HL-60 (cell line): ENCODE data around the gene TEC.
"Not testable (repeated sequence)": the region's sequence is repeated elsewhere in the genome, so short reads cannot be mapped to it uniquely, and the experiment has no call there.

Experiments used
- DNase-seq, 2 experiments: peaks; one replicate each; pipeline ENCODE4 v3.0.0-alpha.2; 2010 to 2020; ENCODE audit warnings: low read depth in 1 of 2, low spot score in 1 of 2
- H3K27ac ChIP-seq: fragments of 250-450 bp; sonication (Bioruptor Pico); replicated peaks from 2 replicates; pipeline ENCODE4 v1.5.1; 2020; ENCODE audit warnings: mild to moderate bottlenecking, moderate library complexity
- H3K27me3 ChIP-seq: fragments of 250-450 bp; sonication (Bioruptor Pico); 2 replicates; pipeline ENCODE4 v1.5.1; 2021; ENCODE audit warnings: mild to moderate bottlenecking, moderate library complexity; ENCODE audit not compliant: insufficient read depth, poor library complexity, severe bottlenecking
- H3K4me3 ChIP-seq: replicated peaks from 2 replicates; pipeline ENCODE4 v1.5.1; 2011; ENCODE audit warnings: mild to moderate bottlenecking, control low read depth, low read length; ENCODE audit not compliant: insufficient read depth
- CTCF ChIP-seq: IDR thresholded peaks from one replicate; pipeline ENCODE4 v1.5.1; 2011; ENCODE audit warnings: low read length, control low read depth, inconsistent platforms; ENCODE audit not compliant: insufficient read depth
- GABPA ChIP-seq: IDR thresholded peaks from 2 replicates; pipeline ENCODE4 v1.6.1; 2012; ENCODE audit warnings: low read depth
- POLR2AphosphoS5 ChIP-seq: IDR thresholded peaks from 2 replicates; pipeline ENCODE4 v1.6.1; 2012; ENCODE audit warnings: low read depth
- REST ChIP-seq: IDR thresholded peaks from 2 replicates; pipeline ENCODE4 v1.6.1; 2012; ENCODE audit warnings: low read depth; ENCODE audit not compliant: insufficient replicate concordance
- SPI1 ChIP-seq: IDR thresholded peaks from 2 replicates; pipeline ENCODE4 v1.6.1; 2012; ENCODE audit warnings: low read depth, mild to moderate bottlenecking, borderline replicate concordance

The TEC gene

GRCh38 chr4:48169636-48170035 is 100.0 kb downstream of the TEC start:
- Histone ChIP-seq H3K27ac (no peak overlapping the region), H3K27me3 (no peaks in the 10 kb centered on the region), H3K4me3 (no peak overlapping the region)
- TF ChIP-seq CTCF (no peak), REST (no peak), SPI1 (no peak), GABPA (no peak), POLR2AphosphoS5 (no peak)
- DNase-seq = no peak

- no peak for TF ChIP-seq POLR2AphosphoS5
- TF ChIP-seq SPI1 = no peak
- TF ChIP-seq GABPA = no peak
- TF ChIP-seq REST = no peak
- TF ChIP-seq CTCF = no peak
- Histone ChIP-seq H3K27me3 (no peaks in the 10 kb centered on the region), H3K4me3 (no peak overlapping the region), H3K27ac (no peak overlapping the region)
- DNase-seq = no peak
These were observed 101.9 kb downstream of the TEC start for GRCh38 chr4:48167538-48168263.

GRCh38 chr4:48164561-48164960 is 105.1 kb downstream of the TEC start:
- not testable (repeated sequence) for H3K4me3 ChIP-seq, H3K27me3 ChIP-seq, H3K27ac ChIP-seq, DNase-seq

- TF ChIP-seq GABPA = no peak
- H3K27ac ChIP-seq = no peak overlapping the region
- no peak overlapping the region for H3K4me3 ChIP-seq
- no peaks in the 10 kb centered on the region for H3K27me3 ChIP-seq
- DNase-seq = no peak
These were observed 105.9 kb downstream of the TEC start for GRCh38 chr4:48163746-48164145.

- DNase-seq = no peak
- no peak overlapping the region for H3K4me3 ChIP-seq
- no peak overlapping the region for H3K27ac ChIP-seq
These were observed 107.5 kb downstream of the TEC start for GRCh38 chr4:48162162-48162561.

More at GRCh38 chr4:48162162-48162561, 107.5 kb downstream of the TEC start:
- H3K27me3 ChIP-seq = no peaks in the 10 kb centered on the region
- TF ChIP-seq REST (no peak), GABPA (no peak), CTCF (no peak), SPI1 (no peak)
